IMR-90 (cell line): ENCODE results near the gene ZSWIM3. TPM values are rescaled to one million over a fixed set of nuclear protein-coding genes. Genes with fewer than 3 reads are reported as not detected.

Source experiments
- ATAC-seq: fragments of 200-7000 bp; cut with Tn5 transposase; 2 replicates; pipeline ENCODE4 v1.9.1; 2020; ENCODE audit warnings: low read depth, mild to moderate bottlenecking, moderate library complexity
- BruUV-seq: library from RNA; stranded (reverse); fragments of 400-500 nt; replicated peaks from 2 replicates; lab custom pipeline; 2021; lab: Mats Ljungman, UMichigan
- CTCF ChIA-PET: fragments of 300-600 bp; formaldehyde crosslinking; extraction: SDS; loops from one replicate; lab custom pipeline; 2021; ENCODE audit warnings: antibody characterized with exemption; lab: Yijun Ruan, JAX
- POLR2A ChIA-PET: fragments of 300-600 bp; sonication (Branson Sonifier 250); formaldehyde crosslinking; loops from one replicate; lab custom pipeline; 2022; ENCODE audit warnings: antibody characterized with exemption; ENCODE audit not compliant: unreplicated experiment; lab: Charles Lee
- DNase-seq: peaks from one replicate; pipeline ENCODE4 v3.0.0; 2013
- H2AFZ ChIP-seq: replicated peaks from 2 replicates; pipeline ENCODE3; 2013; ENCODE audit warnings: low read length, mild to moderate bottlenecking; ENCODE audit not compliant: poor library complexity
- H2AK5ac ChIP-seq: 2 replicates; pipeline ENCODE4 v1.6.1; 2013; ENCODE audit warnings: low read depth, low read length, inconsistent platforms
- H2AK9ac ChIP-seq: replicated peaks from 2 replicates; pipeline ENCODE3; 2013; ENCODE audit warnings: mild to moderate bottlenecking, low read depth, low read length, moderate library complexity; ENCODE audit not compliant: poor library complexity
- H2BK120ac ChIP-seq: 2 replicates; pipeline ENCODE4 v1.6.1; 2013; ENCODE audit warnings: low read depth, low read length, inconsistent platforms
- H2BK15ac ChIP-seq: 3 replicates; pipeline ENCODE4 v1.6.1; 2013; ENCODE audit warnings: low read depth, low read length, inconsistent platforms
- H2BK20ac ChIP-seq: 2 replicates; pipeline ENCODE4 v1.6.1; 2013; ENCODE audit warnings: low read depth, mild to moderate bottlenecking, inconsistent platforms, low read length, moderate library complexity
- H2BK5ac ChIP-seq: 2 replicates; pipeline ENCODE4 v1.6.1; 2013; ENCODE audit warnings: mild to moderate bottlenecking, low read depth, low read length, inconsistent platforms; ENCODE audit not compliant: poor library complexity, severe bottlenecking
- H3K14ac ChIP-seq: replicated peaks from 2 replicates; pipeline ENCODE4 v1.6.1; 2013; ENCODE audit warnings: low read depth, low read length, inconsistent platforms
- H3K18ac ChIP-seq: 2 replicates; pipeline ENCODE4 v1.6.1; 2013; ENCODE audit warnings: low read depth, low read length, control low read depth
- H3K23ac ChIP-seq: 2 replicates; pipeline ENCODE4 v1.6.1; 2013; ENCODE audit warnings: low read depth, low read length, inconsistent platforms
- H3K27ac ChIP-seq: 2 replicates; pipeline ENCODE4 v1.5.1; 2013; ENCODE audit warnings: mild to moderate bottlenecking, control low read depth, low read length; ENCODE audit not compliant: insufficient read depth
- H3K27me3 ChIP-seq: 2 replicates; pipeline ENCODE4 v1.6.1; 2013; ENCODE audit warnings: low read length; ENCODE audit not compliant: control insufficient read depth, insufficient read depth
- H3K36me3 ChIP-seq: 2 replicates; pipeline ENCODE4 v1.6.1; 2013; ENCODE audit warnings: low read length, mixed read lengths; ENCODE audit not compliant: control insufficient read depth, insufficient read depth
- H3K4ac ChIP-seq: 2 replicates; pipeline ENCODE4 v1.6.1; 2013; ENCODE audit warnings: low read depth, low read length, inconsistent platforms
- H3K4me1 ChIP-seq: 2 replicates; pipeline ENCODE4 v1.6.1; 2013; ENCODE audit warnings: low read length, mixed read lengths; ENCODE audit not compliant: control insufficient read depth, insufficient read depth
- H3K4me2 ChIP-seq: 2 replicates; pipeline ENCODE4 v1.6.1; 2013; ENCODE audit warnings: low read depth, mild to moderate bottlenecking, control low read depth, low read length, moderate library complexity
- H3K4me3 ChIP-seq: 2 replicates; pipeline ENCODE4 v1.5.1; 2013; ENCODE audit warnings: low read depth, mild to moderate bottlenecking, control low read depth, low read length, moderate library complexity; ENCODE audit not compliant: insufficient read depth
- H3K56ac ChIP-seq: 2 replicates; pipeline ENCODE4 v1.6.1; 2013; ENCODE audit warnings: low read length, inconsistent platforms; ENCODE audit not compliant: insufficient read depth; ENCODE audit errors: extremely low read depth
- H3K79me1 ChIP-seq, 2 experiments: 2 replicates each; pipeline ENCODE4 v1.6.1; 2013; ENCODE audit warnings: low read length in 2 of 2, inconsistent platforms in 1 of 2, low read depth in 1 of 2
- H3K9ac ChIP-seq: 2 replicates; pipeline ENCODE4 v1.6.1; 2013; ENCODE audit warnings: low read depth, low read length, control low read depth
- H3K9me1 ChIP-seq: 2 replicates; pipeline ENCODE4 v1.6.1; 2013; ENCODE audit warnings: low read length, inconsistent platforms; ENCODE audit not compliant: insufficient read depth
- H3K9me3 ChIP-seq: 2 replicates; pipeline ENCODE4 v1.6.1; 2013; ENCODE audit warnings: low read length; ENCODE audit not compliant: control insufficient read depth, insufficient read depth
- H4K20me1 ChIP-seq: 2 replicates; pipeline ENCODE4 v1.6.1; 2013; ENCODE audit warnings: low read length, inconsistent platforms; ENCODE audit not compliant: insufficient read depth
- H4K5ac ChIP-seq: 2 replicates; pipeline ENCODE4 v1.6.1; 2013; ENCODE audit warnings: mild to moderate bottlenecking, low read depth, low read length, control low read depth
- H4K8ac ChIP-seq, 2 experiments: 2 replicates each; pipeline ENCODE4 v1.6.1; 2013; ENCODE audit warnings: low read depth in 2 of 2, low read length in 2 of 2, control low read depth in 1 of 2, inconsistent platforms in 1 of 2
- H4K91ac ChIP-seq: 2 replicates; pipeline ENCODE4 v1.6.1; 2013; ENCODE audit warnings: low read depth, low read length, inconsistent platforms; ENCODE audit not compliant: insufficient read depth
- BHLHE40 ChIP-seq: fragments of 150-350 bp; IDR thresholded peaks from 2 replicates; pipeline ENCODE4 v1.6.1; 2016; ENCODE audit warnings: mild to moderate bottlenecking, low read depth, low read length
- CEBPB ChIP-seq: IDR thresholded peaks from 2 replicates; pipeline ENCODE4 v1.6.1; 2012; ENCODE audit warnings: low read depth, low read length, improper control_type of control experiment
- CHD1 ChIP-seq: IDR thresholded peaks from 2 replicates; pipeline ENCODE4 v1.6.1; 2012; ENCODE audit warnings: low read depth, low read length, improper control_type of control experiment
- CTCF ChIP-seq: conservative IDR thresholded peaks from 2 replicates; pipeline ENCODE4 v1.5.1; 2012; ENCODE audit warnings: mild to moderate bottlenecking, low read depth, low read length, improper control_type of control experiment
- ELK1 ChIP-seq: fragments of 150-350 bp; IDR thresholded peaks from 2 replicates; pipeline ENCODE4 v1.6.1; 2016; ENCODE audit warnings: low read depth, mild to moderate bottlenecking, low read length, moderate library complexity, borderline replicate concordance
- MAFK ChIP-seq: IDR thresholded peaks from 2 replicates; pipeline ENCODE4 v1.6.1; 2012; ENCODE audit warnings: low read depth, low read length, improper control_type of control experiment
- MAZ ChIP-seq: IDR thresholded peaks from 2 replicates; pipeline ENCODE4 v1.6.1; 2012; ENCODE audit warnings: low read depth, mild to moderate bottlenecking, low read length, improper control_type of control experiment, moderate library complexity, borderline replicate concordance
- MXI1 ChIP-seq: IDR thresholded peaks from 2 replicates; pipeline ENCODE4 v1.6.1; 2012; ENCODE audit warnings: low read depth, mild to moderate bottlenecking, low read length, moderate library complexity, borderline replicate concordance
- NFE2L2 ChIP-seq: fragments of 150-350 bp; IDR thresholded peaks from 2 replicates; pipeline ENCODE4 v1.6.1; 2016; ENCODE audit warnings: low read depth, mild to moderate bottlenecking, low read length
- POLR2A ChIP-seq: IDR thresholded peaks from 2 replicates; pipeline ENCODE4 v1.6.1; 2012; ENCODE audit warnings: mild to moderate bottlenecking, low read depth, low read length
- RAD21 ChIP-seq: IDR thresholded peaks from 2 replicates; pipeline ENCODE4 v1.6.1; 2012; ENCODE audit warnings: low read length, improper control_type of control experiment
- RCOR1 ChIP-seq: IDR thresholded peaks from 2 replicates; pipeline ENCODE4 v1.6.1; 2012; ENCODE audit warnings: mild to moderate bottlenecking, low read length, improper control_type of control experiment; ENCODE audit not compliant: insufficient replicate concordance
- RFX5 ChIP-seq: IDR thresholded peaks from 2 replicates; pipeline ENCODE4 v1.8.0; 2012; ENCODE audit warnings: low read depth, mild to moderate bottlenecking, low read length, moderate library complexity
- SMC3 ChIP-seq: fragments of 150-350 bp; IDR thresholded peaks from 2 replicates; pipeline ENCODE4 v1.6.1; 2016; ENCODE audit warnings: low read depth, mild to moderate bottlenecking, antibody characterized with exemption, low read length, moderate library complexity
- USF2 ChIP-seq: fragments of 150-350 bp; IDR thresholded peaks from 2 replicates; pipeline ENCODE4 v1.6.1; 2017; ENCODE audit warnings: mild to moderate bottlenecking, antibody characterized with exemption, low read length, low read depth
- WGBS, 2 experiments: methylation state at CpG; one replicate each; pipeline versions ENCODE4 v1.1.5 to v1.1.7; 2013; ENCODE audit warnings: missing lambda C conversion rate in 2 of 2; ENCODE audit not compliant: insufficient read length in 1 of 2; ENCODE audit errors: extremely low coverage in 2 of 2; 5-methylcytosine and 5-hydroxymethylcytosine counted together
- dilution Hi-C: fragments of 300-500 bp; cut with HindIII; formaldehyde crosslinking; loops from one replicate; pipeline ENCODE4 v1.14.3; 2018; ENCODE audit warnings: low sequenced_read_pairs; ENCODE audit not compliant: unreplicated experiment
- in situ Hi-C: fragments of 300-500 bp; cut with MboI; formaldehyde crosslinking; loops from 3 replicates; pipeline ENCODE4 v1.14.3; 2019; ENCODE audit warnings: low sequenced_read_pairs, inconsistent platforms, mixed read lengths
- intact Hi-C: fragments of 100-400 bp; cut with micrococcal nuclease; formaldehyde crosslinking; loops from 2 replicates; pipeline ENCODE4 v1.10.0; 2022
- polyA plus RNA-seq, 3 experiments: library from polyadenylated mRNA; depleted of rRNA; stranded (reverse); fragments of >200 nt; gene quantifications; 2 replicates each; pipeline ENCODE4 v1.2.3, GENCODE V29; 2012; ENCODE audit warnings: low replicate concordance in 1 of 3
- total RNA-seq: library from RNA; depleted of rRNA; stranded (reverse); fragments of >200 nt; gene quantifications from 2 replicates; pipeline ENCODE4 v1.2.3, GENCODE V29; 2012

The ZSWIM3 gene
- total and polyA plus RNA-seq, 2 of the 4 experiments (the other 2 are of a cell fraction): 3.3 to 8.6 TPM

- Histone ChIP-seq H2AK5ac (no peak overlapping the region), H2BK20ac (no peak overlapping the region), H3K36me3 (peaks cover 47% of the 10 kb centered on the region), H3K9ac (no peak overlapping the region), H3K27me3 (no peaks in the 10 kb centered on the region), H3K56ac (no peak overlapping the region), H3K18ac (no peak overlapping the region), H2AK9ac (no peak overlapping the region), H3K4ac (no peak overlapping the region), H2BK120ac (no peak overlapping the region), H3K4me3 (no peak overlapping the region), H3K27ac (no peak overlapping the region), H3K23ac (no peak overlapping the region), H3K4me2 (no peak overlapping the region), H4K20me1 (0 out of 2 replicates have a peak, but pooled peaks cover 8% of the 10 kb centered on the region), H4K5ac (no peak overlapping the region), H2BK5ac (no peak overlapping the region), H3K79me1 (peaks cover 14 to 50% of the 10 kb centered on the region in 2 experiments), H3K4me1 (peaks cover 3% of the 10 kb centered on the region; the same call in 1 of the 2 replicates), H4K91ac (no peak overlapping the region), H3K9me1 (0 out of 2 replicates have a peak, but pooled peaks cover 2% of the 10 kb centered on the region), H4K8ac (no peak overlapping the region), H3K14ac (no peak overlapping the region), H3K9me3 (no peaks in the 10 kb centered on the region), H2BK15ac (no peak overlapping the region), H2AFZ (no peak overlapping the region)
- TF ChIP-seq MAZ (no peak), CHD1 (no peak), RFX5 (no peak), MXI1 (no peak), RAD21 (no peak), BHLHE40 (no peak), POLR2A (no peak), RCOR1 (no peak), USF2 (no peak), CEBPB (no peak), ELK1 (no peak), CTCF (no peak), SMC3 (no peak), NFE2L2 (no peak), MAFK (no peak)
- ATAC-seq (no peak), DNase-seq (no peak)
- CTCF ChIA-PET: interaction anchor here (0.5 kb wide), 1 partner anchor 102 kb away, joined by 5 read pairs; the partner anchor contains the start of gene WFDC3
- dilution Hi-C loops: no loop called here
- POLR2A ChIA-PET: no interaction called here
- intact Hi-C loops: loop anchor here (5.0 kb wide), 1 partner anchor 78 kb away; the partner anchor contains the start of gene ZNF335
- 88% methylated on average over 1 of the region's 4 CpGs; no CpG with 5 or more reads in 1 of the 2 experiments for WGBS, 2 experiments
- in situ Hi-C loops: no loop called here
- no TSS peak for BruUV-seq
Observed at GRCh38 chr20:45893831-45894230, 36.4 kb downstream of the ZSWIM3 start.
